NCI-H82 treated with DMSO at 0.1 percent for 48 hours (cell line): ENCODE measurements around the gene SERPINE3.

ENCODE experiments used
- DNase-seq: peaks from one replicate; lab custom pipeline; 2025; ENCODE audit not compliant: unreplicated experiment; lab: John Stamatoyannopoulos, UW

Gene SERPINE3

DNA sequence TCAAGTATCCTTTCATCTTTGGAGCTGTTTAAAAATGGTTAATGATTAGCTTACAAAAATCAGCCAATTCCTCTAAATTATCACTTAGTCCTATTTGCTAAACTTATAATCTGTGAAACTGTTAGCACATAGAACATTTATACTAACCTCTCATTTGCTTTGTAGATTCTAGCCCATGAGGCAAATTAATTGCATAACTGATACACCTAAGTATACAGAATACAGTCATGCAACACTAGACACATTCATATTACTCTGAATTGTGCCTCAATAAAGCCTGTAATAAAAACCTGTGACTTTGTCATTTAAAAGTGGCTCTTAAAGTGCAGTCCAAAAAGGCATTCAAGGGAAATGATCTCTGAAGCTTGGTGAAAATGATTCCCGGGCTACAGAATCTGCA lies 21.0 kb downstream of the SERPINE3 start:
- DNase-seq = no peak

- DNase-seq = no peak
These were observed 21.6 kb downstream of the SERPINE3 start for GRCh38 chr13:51361106-51361505.

GRCh38 chr13:51363625-51364024 lies 24.1 kb downstream of the SERPINE3 start:
- no peak for DNase-seq

- DNase-seq = no peak
These were observed 25.0 kb downstream of the SERPINE3 start for GRCh38 chr13:51364404-51365008.

DNA sequence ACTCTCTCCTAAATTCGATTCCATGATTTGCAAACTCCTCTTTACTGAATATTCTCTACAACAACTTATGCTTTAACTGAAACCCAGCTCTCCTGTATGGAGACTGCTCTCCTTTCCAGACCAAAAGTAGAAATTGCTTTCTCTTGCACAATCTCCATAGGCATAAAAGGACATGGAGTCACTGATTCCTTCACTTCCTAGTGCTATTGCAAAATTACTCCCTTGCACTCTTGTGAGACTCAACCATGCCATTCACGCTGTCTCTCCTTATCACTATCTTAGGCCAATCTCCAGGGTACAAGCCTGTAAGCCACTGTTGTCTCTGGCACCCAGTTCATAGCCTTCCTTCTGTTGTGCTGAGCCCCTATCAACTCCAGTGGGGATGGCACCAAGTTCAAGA lies 30.6 kb downstream of the SERPINE3 start:
- DNase-seq = no peak

- no peak for DNase-seq
These were observed 31.3 kb downstream of the SERPINE3 start for GRCh38 chr13:51370811-51371210.

- no peak for DNase-seq
These were observed 32.4 kb downstream of the SERPINE3 start for GRCh38 chr13:51371768-51372399.

DNA sequence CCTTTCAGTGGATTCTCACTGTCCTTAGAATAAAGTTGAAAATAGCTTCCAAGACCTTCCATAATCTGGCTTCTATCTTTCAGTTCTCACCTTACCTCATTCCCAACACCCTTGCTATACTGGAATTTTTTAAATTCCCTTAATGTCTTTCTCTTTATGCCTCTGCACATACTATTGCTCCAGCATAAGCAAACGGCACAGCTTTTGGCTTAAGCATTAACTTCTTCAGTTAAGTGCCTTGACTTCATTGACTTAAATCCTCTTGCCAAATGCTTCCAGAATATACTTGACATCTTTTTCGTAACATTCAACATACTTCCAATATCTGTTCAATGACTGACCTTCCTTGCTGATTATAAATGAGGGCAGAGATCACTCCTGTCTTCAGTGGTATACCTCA lies 34.0 kb downstream of the SERPINE3 start:
- DNase-seq = no peak

GRCh38 chr13:51380269-51380668 lies 40.8 kb downstream of the SERPINE3 start:
- no peak for DNase-seq

- DNase-seq = no peak
These were observed 45.6 kb downstream of the SERPINE3 start for GRCh38 chr13:51385114-51385513.

- DNase-seq = no peak
These were observed 55.2 kb downstream of the SERPINE3 start for GRCh38 chr13:51394724-51395123.

GRCh38 chr13:51396352-51396751 lies 56.9 kb downstream of the SERPINE3 start:
- DNase-seq = no peak

DNA sequence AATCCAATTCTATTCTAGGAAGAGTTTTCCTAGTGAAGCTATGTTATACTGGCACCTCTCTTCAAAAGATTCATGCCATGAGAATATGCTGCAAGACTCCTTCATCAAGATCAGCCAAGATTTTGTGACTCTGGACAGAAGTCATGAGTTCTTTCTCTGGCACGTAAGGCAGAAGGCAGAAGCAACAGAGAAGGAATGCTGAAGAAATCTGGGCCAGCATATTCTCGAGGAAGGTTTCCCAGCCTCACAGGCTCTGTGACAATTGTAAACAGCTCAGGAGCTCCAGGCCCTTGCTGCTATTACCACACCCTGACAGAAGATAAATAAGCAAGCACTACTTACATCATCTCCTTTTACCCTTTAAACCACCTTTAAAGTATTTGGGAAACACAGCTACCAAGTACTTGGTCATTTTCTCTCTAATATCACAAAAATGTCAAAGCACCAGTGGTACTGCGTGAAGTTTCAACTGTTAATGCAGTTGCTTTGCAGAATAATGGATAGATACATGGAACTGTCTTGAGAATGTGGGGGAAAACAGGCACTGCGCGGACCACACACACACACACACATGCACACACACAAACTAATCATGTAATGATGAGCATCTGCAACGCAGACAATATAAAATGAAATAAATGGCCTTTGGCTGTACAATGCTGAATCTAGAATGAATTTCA lies 57.9 kb downstream of the SERPINE3 start:
- DNase-seq = no peak

GRCh38 chr13:51405176-51405575 lies 65.7 kb downstream of the SERPINE3 start:
- no peak for DNase-seq

GRCh38 chr13:51412431-51412830 lies 72.9 kb downstream of the SERPINE3 start:
- no peak for DNase-seq
